Loucy (cell line): ENCODE data around the gene VAT1L.
"Not testable (repeated sequence)": the region's sequence is repeated elsewhere in the genome, so short reads cannot be mapped to it uniquely, and the experiment has no call there.

ENCODE experiments used
- H2AFZ ChIP-seq: fragments of 200-600 bp; sonication (generic); 2 replicates; pipeline ENCODE4 v1.6.0; 2016; ENCODE audit warnings: antibody characterized with exemption, mild to moderate bottlenecking, low read length, moderate library complexity
- H3F3A ChIP-seq: fragments of 200-600 bp; 2 replicates; pipeline ENCODE4 v1.6.0; 2016; ENCODE audit warnings: antibody characterized with exemption, low read depth, mild to moderate bottlenecking
- H3K27me3 ChIP-seq: fragments of 200-600 bp; sonication (generic); 2 replicates; pipeline ENCODE4 v1.6.1; 2014; ENCODE audit warnings: low read length, mild to moderate bottlenecking; ENCODE audit not compliant: insufficient read depth, poor library complexity, severe bottlenecking
- H3K36me3 ChIP-seq: fragments of 200-600 bp; sonication (generic); 2 replicates; pipeline ENCODE4 v1.6.1; 2016; ENCODE audit warnings: low read length; ENCODE audit not compliant: insufficient read depth
- H3K4me1 ChIP-seq: fragments of 200-600 bp; sonication (generic); 2 replicates; pipeline ENCODE4 v1.5.1; 2014; ENCODE audit warnings: low read length, mild to moderate bottlenecking; ENCODE audit not compliant: insufficient read depth, poor library complexity, severe bottlenecking
- H3K4me2 ChIP-seq: fragments of 200-600 bp; sonication (generic); 2 replicates; pipeline ENCODE4 v1.6.0; 2014; ENCODE audit warnings: antibody characterized with exemption, low read length, low read depth, mild to moderate bottlenecking; ENCODE audit not compliant: poor library complexity, severe bottlenecking
- H3K4me3 ChIP-seq: fragments of 200-600 bp; sonication (generic); 2 replicates; pipeline ENCODE4 v1.5.1; 2014; ENCODE audit warnings: low read length, mild to moderate bottlenecking, mixed read lengths; ENCODE audit not compliant: poor library complexity, severe bottlenecking
- H3K79me2 ChIP-seq: fragments of 200-600 bp; sonication (generic); 2 replicates; pipeline ENCODE4 v1.6.1; 2014; ENCODE audit warnings: low read length; ENCODE audit not compliant: insufficient read depth
- H3K9ac ChIP-seq: fragments of 200-600 bp; sonication (generic); 2 replicates; pipeline ENCODE4 v1.6.0; 2014; ENCODE audit warnings: mild to moderate bottlenecking, low read depth, low read length, moderate library complexity; ENCODE audit not compliant: poor library complexity, severe bottlenecking
- H3K9me2 ChIP-seq: fragments of 200-600 bp; sonication (generic); replicated peaks from 2 replicates; pipeline ENCODE4 v1.6.1; 2016; ENCODE audit warnings: low read depth, low read length, mixed read lengths
- H3K9me3 ChIP-seq: fragments of 200-600 bp; sonication (generic); 2 replicates; pipeline ENCODE4 v1.6.1; 2014; ENCODE audit warnings: mild to moderate bottlenecking, antibody characterized with exemption, low read length, low read depth; ENCODE audit not compliant: insufficient read depth
- H4K20me1 ChIP-seq: fragments of 200-600 bp; sonication (generic); 2 replicates; pipeline ENCODE4 v1.6.0; 2014; ENCODE audit warnings: antibody characterized with exemption, low read length, mild to moderate bottlenecking; ENCODE audit not compliant: insufficient read depth, poor library complexity, severe bottlenecking
- CTCF ChIP-seq: fragments of 200-600 bp; sonication (generic); conservative IDR thresholded peaks from 2 replicates; pipeline ENCODE4 v1.5.1; 2014; ENCODE audit warnings: mild to moderate bottlenecking, antibody characterized with exemption, low read length
- EZH2phosphoT487 ChIP-seq: fragments of 200-600 bp; IDR thresholded peaks from 2 replicates; pipeline ENCODE4 v1.6.1; 2018; ENCODE audit warnings: antibody characterized with exemption, mild to moderate bottlenecking, moderate library complexity, borderline replicate concordance

VAT1L gene

GRCh38 chr16:77991701-77992100 lies 203.3 kb downstream of the VAT1L start:
- Histone ChIP-seq H3K36me3 (no peaks in the 10 kb centered on the region), H3K4me2 (no peak overlapping the region), H3K9me2 (no peaks in the 10 kb centered on the region), H4K20me1 (no peaks in the 10 kb centered on the region), H3K9me3 (no peaks in the 10 kb centered on the region; the same call in 1 of the 2 replicates), H3K4me1 (no peaks in the 10 kb centered on the region), H3F3A (no peaks in the 10 kb centered on the region), H3K27me3 (no peaks in the 10 kb centered on the region), H3K4me3 (no peak overlapping the region), H3K9ac (no peak overlapping the region), H2AFZ (no peak overlapping the region), H3K79me2 (no peaks in the 10 kb centered on the region)
- TF ChIP-seq EZH2phosphoT487 (no peak), CTCF (no peak)

GRCh38 chr16:77992381-77992780 lies 204.0 kb downstream of the VAT1L start:
- not testable (repeated sequence) for H3K36me3 ChIP-seq, H3K27me3 ChIP-seq, H3K9ac ChIP-seq, H3K4me3 ChIP-seq, H3K9me2 ChIP-seq, H4K20me1 ChIP-seq, H3K4me2 ChIP-seq, H2AFZ ChIP-seq, H3K79me2 ChIP-seq, H3F3A ChIP-seq, H3K4me1 ChIP-seq, H3K9me3 ChIP-seq

GRCh38 chr16:77993111-77993985 lies 205.0 kb downstream of the VAT1L start:
- H3F3A ChIP-seq, result no peaks in the 10 kb centered on the region
- no peak overlapping the region for H2AFZ ChIP-seq
- H3K9ac ChIP-seq, result no peak overlapping the region
- no peaks in the 10 kb centered on the region for H3K79me2 ChIP-seq
- H3K27me3 ChIP-seq, result no peaks in the 10 kb centered on the region
- H3K9me3 ChIP-seq, result no peaks in the 10 kb centered on the region; the same call in 1 of the 2 replicates
- no peak overlapping the region for H3K4me2 ChIP-seq
- no peaks in the 10 kb centered on the region for H3K9me2 ChIP-seq
- no peaks in the 10 kb centered on the region for H3K36me3 ChIP-seq
- H3K4me1 ChIP-seq, result no peaks in the 10 kb centered on the region
- no peaks in the 10 kb centered on the region for H4K20me1 ChIP-seq
- no peak overlapping the region for H3K4me3 ChIP-seq
- no peak for TF ChIP-seq CTCF
- no peak for TF ChIP-seq EZH2phosphoT487
